Tibial artery (tissue), 4 donors: Measurements from ENCODE around the gene PPAN.

Experiments
- DNase-seq, 2 donors: peaks; one replicate each; pipeline ENCODE4 v3.0.0-alpha.2; 2019
- H3K27ac ChIP-seq, 2 donors: fragments of 200-600 bp; sonication (generic) in 1 of 2; 1 replicate in 1 of 2; 2 replicates in 1 of 2; pipeline ENCODE4 v1.5.1; 2018 to 2019; ENCODE audit warnings: mild to moderate bottlenecking in 1 of 2
- H3K27me3 ChIP-seq, 2 donors: fragments of 200-600 bp; sonication (generic) in 1 of 2; one replicate each; pipeline versions ENCODE4 v1.5.1 to v1.6.0; 2016 to 2019
- H3K36me3 ChIP-seq, 3 donors: fragments of 200-600 bp; sonication (generic) in 2 of 3; one replicate each; pipeline ENCODE4 v1.5.1; 2016 to 2019; ENCODE audit warnings: mild to moderate bottlenecking in 2 of 3
- H3K4me1 ChIP-seq, 4 donors: fragments of 200-600 bp; sonication (generic) in 2 of 4; 1 replicate in 3 of 4; 2 replicates in 1 of 4; pipeline ENCODE4 v1.5.1; 2016 to 2019
- H3K4me3 ChIP-seq, 2 donors: fragments of 200-600 bp; sonication (generic) in 1 of 2; 1 replicate in 1 of 2; 2 replicates in 1 of 2; pipeline ENCODE4 v1.5.1; 2018 to 2019; ENCODE audit warnings: mild to moderate bottlenecking in 2 of 2
- H3K9me3 ChIP-seq, 3 donors: fragments of 200-600 bp; sonication (generic) in 1 of 3; one replicate each; pipeline ENCODE4 v1.5.1; 2016 to 2019
- CTCF ChIP-seq, 2 experiments: fragments of 200-600 bp in 1 of 2; fragments of 450-650 bp in 1 of 2; IDR thresholded peaks; one replicate each; pipeline ENCODE4 v1.5.1; 2017 to 2019; ENCODE audit warnings: antibody characterized with exemption in 2 of 2, mild to moderate bottlenecking in 1 of 2, moderate library complexity in 1 of 2
- intact Hi-C: fragments of 100-400 bp; cut with DNase I; formaldehyde crosslinking; loops from one replicate; pipeline ENCODE4 v1.15.0; 2023; ENCODE audit warnings: low total_unique reads

PPAN gene

GRCh38 chr19:10124429-10124828, 18.3 kb downstream of the PPAN start:
- H3K27me3 ChIP-seq, result no peaks in the 10 kb centered on the region
- TF ChIP-seq CTCF (IDR thresholded peaks at IDR 0.05), result no peak
- peaks cover 0 to 10% (median 0%) of the 10 kb centered on the region in 3 donors for H3K36me3 ChIP-seq
- H3K4me1 ChIP-seq, result peaks cover 0 to 29% (median 17%) of the 10 kb centered on the region in 4 donors
- intact Hi-C loops, result no loop called here
- no peak for DNase-seq
- no peak overlapping the region for H3K27ac ChIP-seq
- H3K9me3 ChIP-seq, result no peaks in the 10 kb centered on the region
- no peak overlapping the region for H3K4me3 ChIP-seq

GRCh38 chr19:10126213-10126639, 20.1 kb downstream of the PPAN start:
- intact Hi-C loops, result no loop called here
- Histone ChIP-seq H3K27me3 (no peaks in the 10 kb centered on the region), H3K4me3 (no peak overlapping the region), H3K9me3 (no peaks in the 10 kb centered on the region), H3K4me1 (peaks cover 0 to 15% (median 5%) of the 10 kb centered on the region in 4 donors), H3K36me3 (peaks cover 0 to 11% (median 10%) of the 10 kb centered on the region in 3 donors), H3K27ac (no peak overlapping the region)
- DNase-seq, result no peak
- no peak for TF ChIP-seq CTCF (IDR thresholded peaks at IDR 0.05)

- H3K9me3 ChIP-seq, result no peaks in the 10 kb centered on the region
- no peak for TF ChIP-seq CTCF (IDR thresholded peaks at IDR 0.05)
Measured at GRCh38 chr19:10132905-10133304, 26.7 kb downstream of the PPAN start.

GRCh38 chr19:10133596-10133995, 27.4 kb downstream of the PPAN start:
- DNase-seq, result no peak
- H3K36me3 ChIP-seq, result peaks cover 50 to 84% (median 62%) of the 10 kb centered on the region in 3 donors
- no peak overlapping the region for H3K27ac ChIP-seq
- intact Hi-C loops, result no loop called here
- TF ChIP-seq CTCF (IDR thresholded peaks at IDR 0.05), result no peak
- no peaks in the 10 kb centered on the region for H3K4me1 ChIP-seq
- no peaks in the 10 kb centered on the region for H3K9me3 ChIP-seq
- no peaks in the 10 kb centered on the region for H3K27me3 ChIP-seq
- no peak overlapping the region for H3K4me3 ChIP-seq

More at GRCh38 chr19:10132905-10133304, 26.7 kb downstream of the PPAN start:
- DNase-seq, result no peak
- Histone ChIP-seq H3K36me3 (peaks cover 48 to 77% (median 62%) of the 10 kb centered on the region in 3 donors), H3K27me3 (no peaks in the 10 kb centered on the region), H3K4me3 (no peak overlapping the region), H3K27ac (no peak overlapping the region), H3K4me1 (no peaks in the 10 kb centered on the region)
- intact Hi-C loops, result no loop called here

GRCh38 chr19:10134040-10134439, 27.9 kb downstream of the PPAN start:
- DNase-seq, result no peak
- no peaks in the 10 kb centered on the region for H3K9me3 ChIP-seq
- H3K4me1 ChIP-seq, result no peaks in the 10 kb centered on the region
- H3K36me3 ChIP-seq, result peaks cover 50 to 89% (median 63%) of the 10 kb centered on the region in 3 donors
- intact Hi-C loops, result no loop called here
- no peak overlapping the region for H3K4me3 ChIP-seq
- no peak overlapping the region for H3K27ac ChIP-seq
- TF ChIP-seq CTCF (IDR thresholded peaks at IDR 0.05), result no peak
- no peaks in the 10 kb centered on the region for H3K27me3 ChIP-seq
